C4-2B (cell line): ENCODE measurements around the gene NHERF1.

Experiments
- CTCF ChIP-seq: fragments of 450-650 bp; conservative IDR thresholded peaks from 2 replicates; pipeline ENCODE4 v1.5.1; 2017; ENCODE audit warnings: mild to moderate bottlenecking
- ZFX ChIP-seq: fragments of 450-650 bp; IDR thresholded peaks from 2 replicates; pipeline ENCODE4 v1.6.1; 2017

GRCh38 chr17:74768069-74768762 is 19.8 kb downstream of the NHERF1 start:
- TF ChIP-seq CTCF: no peak
- TF ChIP-seq ZFX: no peak
